Activated gamma-delta T cell (primary cell): ENCODE measurements around the gene TBC1D21.

ENCODE experiments used
- DNase-seq: peaks from one replicate; lab custom pipeline; 2025; lab: John Stamatoyannopoulos, UW
- total RNA-seq, 2 donors: gene quantifications; one replicate each; lab custom pipeline; 2026; lab: John Stamatoyannopoulos, UW

TBC1D21 gene
- 0 reads per million in 2 donors for total RNA-seq

- DNase-seq: no peak
These were observed at the start of gene TBC1D21 for GRCh38 chr15:73873456-73873855. TBC1D21 (plus strand) TSS chr15:73873564; CDS start chr15:73873710, 146 bp downstream.

GRCh38 chr15:73826711-73827251, 46.6 kb upstream of the TBC1D21 start:
- DNase-seq: no peak

GRCh38 chr15:73829523-73829922, 43.8 kb upstream of the TBC1D21 start:
- no peak for DNase-seq

GRCh38 chr15:73832657-73833056, 40.7 kb upstream of the TBC1D21 start:
- no peak for DNase-seq

GRCh38 chr15:73836845-73837244, 36.5 kb upstream of the TBC1D21 start:
- no peak for DNase-seq

GRCh38 chr15:73838831-73839426, 34.4 kb upstream of the TBC1D21 start:
- DNase-seq: no peak

- DNase-seq: no peak
These were observed 33.5 kb upstream of the TBC1D21 start for GRCh38 chr15:73839699-73840377.

GRCh38 chr15:73840771-73841170, 32.6 kb upstream of the TBC1D21 start:
- no peak for DNase-seq

GRCh38 chr15:73841756-73842725, 31.3 kb upstream of the TBC1D21 start:
- DNase-seq: no peak

GRCh38 chr15:73843787-73844186, 29.6 kb upstream of the TBC1D21 start:
- DNase-seq: no peak

- DNase-seq: no peak
These were observed 29.0 kb upstream of the TBC1D21 start for GRCh38 chr15:73844356-73844755.

- DNase-seq: no peak
These were observed 27.9 kb upstream of the TBC1D21 start for GRCh38 chr15:73845507-73845906.

- no peak for DNase-seq
These were observed 27.5 kb upstream of the TBC1D21 start for GRCh38 chr15:73845907-73846306.

- DNase-seq: no peak
These were observed 23.7 kb upstream of the TBC1D21 start for GRCh38 chr15:73849641-73850040.

- no peak for DNase-seq
These were observed 23.1 kb upstream of the TBC1D21 start for GRCh38 chr15:73850228-73850627.

GRCh38 chr15:73851689-73852088, 21.7 kb upstream of the TBC1D21 start:
- DNase-seq: no peak

- no peak for DNase-seq
These were observed 20.9 kb upstream of the TBC1D21 start for GRCh38 chr15:73852507-73852906.

- DNase-seq: no peak
These were observed 19.1 kb upstream of the TBC1D21 start for GRCh38 chr15:73854265-73854664.

GRCh38 chr15:73856458-73857192, 16.7 kb upstream of the TBC1D21 start:
- DNase-seq: no peak

- DNase-seq: no peak
These were observed 16.0 kb upstream of the TBC1D21 start for GRCh38 chr15:73857193-73857920.

- no peak for DNase-seq
These were observed 15.3 kb upstream of the TBC1D21 start for GRCh38 chr15:73858062-73858461.
